OCI-LY7 (cell line): ENCODE measurements around the gene ELL. TPM values are rescaled to one million over a fixed set of nuclear protein-coding genes. Genes with fewer than 3 reads are reported as not detected.
"Not testable (repeated sequence)": the region's sequence is repeated elsewhere in the genome, so short reads cannot be mapped to it uniquely, and the experiment has no call there.

Source experiments
- BruUV-seq: library from RNA; stranded (reverse); fragments of 400-500 nt; replicated peaks from 2 replicates; lab custom pipeline; 2021; lab: Mats Ljungman, UMichigan
- CTCF ChIA-PET: fragments of 300-600 bp; sonication (Branson Sonifier 250); formaldehyde crosslinking; loops from one replicate; lab custom pipeline; 2022; ENCODE audit warnings: antibody characterized with exemption; ENCODE audit not compliant: unreplicated experiment; lab: Charles Lee
- POLR2A ChIA-PET: fragments of 300-600 bp; sonication (Branson Sonifier 250); formaldehyde crosslinking; loops from one replicate; lab custom pipeline; 2022; ENCODE audit warnings: antibody characterized with exemption; lab: Charles Lee
- DNase-seq: peaks from one replicate; pipeline ENCODE4 v3.0.0-alpha.2; 2015; ENCODE audit warnings: low spot score
- H2AFZ ChIP-seq: fragments of 200-600 bp; sonication (generic), shearing (Covaris generic); 2 replicates; pipeline ENCODE4 v1.6.1; 2014; ENCODE audit warnings: mild to moderate bottlenecking, antibody characterized with exemption, low read length, moderate library complexity
- H3K27ac ChIP-seq: fragments of 200-600 bp; sonication (generic); 2 replicates; pipeline ENCODE4 v1.5.1; 2014; ENCODE audit warnings: mixed run types, low read depth, mild to moderate bottlenecking, moderate library complexity, low read length, inconsistent platforms; ENCODE audit not compliant: poor library complexity, severe bottlenecking
- H3K36me3 ChIP-seq: fragments of 200-600 bp; sonication (generic); 2 replicates; pipeline ENCODE4 v1.6.1; 2014; ENCODE audit warnings: mild to moderate bottlenecking, antibody characterized with exemption, low read length, moderate library complexity, mixed read lengths; ENCODE audit not compliant: insufficient read depth
- H3K4me1 ChIP-seq: fragments of 200-600 bp; sonication (generic); 2 replicates; pipeline ENCODE4 v1.5.1; 2014; ENCODE audit warnings: mild to moderate bottlenecking, low read length; ENCODE audit not compliant: insufficient read depth, poor library complexity, severe bottlenecking
- H3K4me2 ChIP-seq: fragments of 200-600 bp; sonication (generic); 2 replicates; pipeline ENCODE4 v1.6.1; 2014; ENCODE audit warnings: mild to moderate bottlenecking, low read length
- H3K4me3 ChIP-seq: fragments of 200-600 bp; sonication (generic); 2 replicates; pipeline ENCODE4 v1.5.1; 2014; ENCODE audit warnings: mild to moderate bottlenecking, low read depth, low read length; ENCODE audit not compliant: poor library complexity, severe bottlenecking
- H3K79me2 ChIP-seq: fragments of 200-600 bp; sonication (generic); 2 replicates; pipeline ENCODE4 v1.6.1; 2016; ENCODE audit warnings: low read depth, mild to moderate bottlenecking, low read length, moderate library complexity, mixed read lengths; ENCODE audit not compliant: insufficient read depth
- H3K9me2 ChIP-seq: fragments of 200-600 bp; sonication (generic); 2 replicates; pipeline ENCODE4 v1.6.1; 2016; ENCODE audit warnings: mild to moderate bottlenecking, low read length, mixed read lengths; ENCODE audit not compliant: insufficient read depth
- H3K9me3 ChIP-seq: fragments of 200-600 bp; sonication (generic); 2 replicates; pipeline ENCODE4 v1.6.1; 2014; ENCODE audit warnings: mild to moderate bottlenecking, mixed run types, low read length, mixed read lengths
- H4K20me1 ChIP-seq: fragments of 200-600 bp; sonication (generic); 2 replicates; pipeline ENCODE4 v1.6.1; 2014; ENCODE audit warnings: mild to moderate bottlenecking, antibody characterized with exemption, low read length, moderate library complexity, mixed read lengths; ENCODE audit not compliant: insufficient read depth
- CTCF ChIP-seq: fragments of 200-600 bp; sonication (generic); conservative IDR thresholded peaks from 2 replicates; pipeline ENCODE4 v1.5.1; 2014; ENCODE audit warnings: mild to moderate bottlenecking, antibody characterized with exemption, low read length, moderate library complexity, mixed read lengths
- EZH2phosphoT487 ChIP-seq: fragments of 200-600 bp; sonication (generic); IDR thresholded peaks from 2 replicates; pipeline ENCODE4 v1.6.1; 2018; ENCODE audit warnings: low read depth, borderline replicate concordance, mild to moderate bottlenecking, mixed run types, antibody characterized with exemption, low read length, moderate library complexity, mixed read lengths
- intact Hi-C: fragments of 100-400 bp; cut with micrococcal nuclease; formaldehyde crosslinking; loops from one replicate; pipeline ENCODE4 v1.10.0; 2022; ENCODE audit not compliant: unreplicated experiment
- total RNA-seq, 2 experiments: library from RNA; depleted of rRNA in 1 of 2; stranded (reverse); fragments of >200 nt in 1 of 2; shearing (Covaris generic) in 1 of 2; gene quantifications; 2 replicates each; pipeline ENCODE4 v1.2.3, GENCODE V29; 2014 to 2022

ELL gene
- total RNA-seq, 2 experiments from 2014 or later, result 14.4 to 24.6 TPM

GRCh38 chr19:18541992-18542940 is 20.4 kb upstream of the ELL start:
- ChIA-PET POLR2A (interaction anchor here (0.6 to 1.0 kb wide), 3 partner anchors 10 to 150 kb away, joined by 3 to 5 read pairs (median 3); no protein-coding TSS in a partner anchor), CTCF (interaction anchor here (0.6 kb wide), 2 partner anchors 11 to 21 kb away, joined by 3 read pairs; no protein-coding TSS in a partner anchor)
- peak; percentile 28 for DNase-seq

GRCh38 chr19:18541258-18541991 is 19.6 kb upstream of the ELL start:
- no TSS peak for BruUV-seq

More at GRCh38 chr19:18541992-18542940, 20.4 kb upstream of the ELL start:
- Histone ChIP-seq H3K27ac (peak overlapping the region; percentile 40), H3K4me3 (peak overlapping the region; percentile 76), H4K20me1 (no peaks in the 10 kb centered on the region), H3K9me2 (no peaks in the 10 kb centered on the region), H2AFZ (no peak overlapping the region), H3K9me3 (no peaks in the 10 kb centered on the region), H3K79me2 (peaks cover 12% of the 10 kb centered on the region), H3K4me2 (peak overlapping the region; percentile 99), H3K4me1 (peaks cover 19% of the 10 kb centered on the region), H3K36me3 (peaks cover 40% of the 10 kb centered on the region)
- BruUV-seq, result no TSS peak
- intact Hi-C loops, result loop anchor here (2.0 kb wide), 1 partner anchor 47 kb away; the partner anchor contains the start of gene REX1BD
- TF ChIP-seq EZH2phosphoT487, result no peak
- no peak for TF ChIP-seq CTCF

GRCh38 chr19:18540200-18540599 is 18.3 kb upstream of the ELL start:
- H3K4me3 ChIP-seq, H4K20me1 ChIP-seq, POLR2A ChIA-PET, H3K27ac ChIP-seq, BruUV-seq, H3K9me2 ChIP-seq, H2AFZ ChIP-seq, intact Hi-C loops, H3K4me2 ChIP-seq, DNase-seq, CTCF ChIA-PET, H3K9me3 ChIP-seq: not testable (repeated sequence)
- Histone ChIP-seq H3K4me1 (peaks cover 19% of the 10 kb centered on the region), H3K79me2 (peaks cover 12% of the 10 kb centered on the region), H3K36me3 (peaks cover 55% of the 10 kb centered on the region)

More at GRCh38 chr19:18541258-18541991, 19.6 kb upstream of the ELL start:
- TF ChIP-seq EZH2phosphoT487 (no peak), CTCF (no peak)
- Histone ChIP-seq H4K20me1 (no peaks in the 10 kb centered on the region), H3K36me3 (peaks cover 47% of the 10 kb centered on the region), H3K79me2 (peaks cover 12% of the 10 kb centered on the region), H3K27ac (no peak overlapping the region), H3K9me2 (no peaks in the 10 kb centered on the region), H3K4me3 (peak overlapping the region; percentile 76), H3K9me3 (no peaks in the 10 kb centered on the region), H3K4me2 (peak overlapping the region; percentile 99), H3K4me1 (peaks cover 19% of the 10 kb centered on the region), H2AFZ (no peak overlapping the region)
- ChIA-PET POLR2A (no interaction called here), CTCF (no interaction called here)
- intact Hi-C loops, result no loop called here
- DNase-seq, result no peak
